Activated CD8-positive, alpha-beta memory T cell treated with anti-CD3 and anti-CD28 coated beads for 4 hours (primary cell): ENCODE results near the gene GNG13.
"Not testable (repeated sequence)": the region's sequence is repeated elsewhere in the genome, so short reads cannot be mapped to it uniquely, and the experiment has no call there.

Source experiments
- DNase-seq, 2 donors: peaks; one replicate each; pipeline ENCODE4 v3.0.0-alpha.2; 2020; ENCODE audit warnings: low read depth in 2 of 2

GNG13 gene

GRCh38 chr16:761625-762513 is 38.7 kb downstream of the GNG13 start:
- no peak for DNase-seq

- no peak for DNase-seq
These were observed 39.8 kb downstream of the GNG13 start, which contains the start of gene MSLN for GRCh38 chr16:760545-761343. Gene MSLN (plus strand): TSS chr16:760734. CDS start chr16:762681, 1,947 bp downstream.

DNA sequence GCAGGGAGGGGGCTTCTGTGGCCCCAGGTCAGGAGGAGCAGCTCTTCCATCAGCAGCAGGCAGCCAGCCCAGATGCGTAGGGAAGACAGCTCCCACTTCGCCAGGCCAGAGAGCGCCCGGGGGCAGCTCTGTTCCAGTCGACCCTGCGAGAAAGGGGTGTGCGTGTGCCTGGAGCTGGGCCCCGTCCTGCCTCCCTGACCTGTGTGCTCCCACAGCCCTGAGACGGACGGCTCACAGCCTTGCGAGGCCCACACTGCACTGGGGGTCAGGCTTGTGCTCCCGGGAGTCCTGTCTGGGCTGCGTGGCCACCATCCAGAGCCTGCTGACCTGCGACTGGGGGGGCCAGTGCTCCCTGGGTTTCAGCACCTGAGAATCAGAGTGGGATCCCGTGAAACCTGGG is 40.5 kb downstream of the GNG13 start:
- no peak for DNase-seq

DNA sequence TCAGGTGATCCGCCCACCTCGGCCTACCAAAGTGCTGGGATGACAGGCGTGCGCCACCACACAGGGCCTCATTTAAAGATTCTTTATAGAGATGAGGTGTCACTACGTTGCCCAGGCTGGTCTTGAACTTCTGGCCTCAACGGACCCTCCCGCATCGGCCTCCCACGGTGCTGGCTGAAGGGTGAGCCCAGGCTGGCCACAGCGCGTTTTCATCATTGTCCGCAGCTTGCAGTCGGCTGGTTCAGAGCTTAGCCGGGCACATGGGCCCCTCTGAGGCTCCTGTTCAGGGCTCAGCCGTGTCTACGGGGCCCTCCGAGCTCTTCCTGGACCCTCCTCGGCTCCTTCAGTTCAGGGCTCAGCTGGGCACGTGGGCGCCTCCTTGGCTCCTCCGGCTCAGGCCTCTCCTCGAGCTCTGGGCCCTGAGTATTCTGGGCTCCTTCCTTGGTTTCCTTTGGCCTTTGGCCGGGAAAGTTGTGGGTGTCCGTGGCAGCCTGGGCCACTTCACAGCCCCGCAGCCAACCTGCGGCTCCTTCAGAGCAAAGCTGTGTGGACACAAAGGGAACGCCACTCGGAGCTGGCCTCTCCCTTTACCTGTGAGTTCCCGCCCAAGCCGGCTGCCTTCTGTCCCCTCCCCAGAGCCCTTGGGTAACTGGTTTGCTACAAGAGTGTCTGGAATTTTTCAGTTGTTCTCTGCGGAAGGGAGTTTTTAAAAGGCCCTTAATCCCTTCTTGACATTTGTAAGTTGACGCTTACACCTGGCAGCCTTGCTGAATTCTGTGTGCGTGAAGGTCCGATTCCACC is 41.2 kb downstream of the GNG13 start:
- DNase-seq, result no peak

GRCh38 chr16:756428-756827 is 44.1 kb downstream of the GNG13 start:
- no peak for DNase-seq

GRCh38 chr16:754656-755055 is 45.9 kb downstream of the GNG13 start:
- no peak for DNase-seq

DNA sequence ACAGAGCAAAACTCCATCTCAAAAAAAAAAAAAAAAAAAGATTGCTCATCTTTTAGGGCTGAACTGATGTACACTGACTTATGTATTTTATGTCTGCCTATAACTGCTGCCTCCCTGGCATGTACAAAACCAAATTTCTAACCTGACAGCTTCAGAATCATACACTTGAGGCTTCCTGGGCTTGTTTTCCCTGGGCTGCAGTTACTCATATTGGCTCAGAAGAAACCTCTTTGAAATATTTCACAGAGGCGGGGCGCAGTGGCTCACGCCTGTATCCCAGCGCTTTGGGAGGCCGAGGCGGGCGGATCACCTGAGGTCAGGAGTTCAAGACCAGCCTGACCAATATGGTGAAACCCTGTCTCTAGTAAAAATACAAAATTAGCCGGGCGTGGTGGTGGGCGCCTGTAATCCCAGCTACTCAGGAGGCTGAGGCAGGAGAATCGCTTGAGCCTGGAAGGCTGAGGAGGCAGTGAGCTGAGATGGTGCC is 46.4 kb downstream of the GNG13 start:
- not testable (repeated sequence) for DNase-seq

GRCh38 chr16:752007-752312 is 48.6 kb downstream of the GNG13 start:
- no peak for DNase-seq

GRCh38 chr16:751152-752006 is 49.2 kb downstream of the GNG13 start:
- DNase-seq, result no peak

DNA sequence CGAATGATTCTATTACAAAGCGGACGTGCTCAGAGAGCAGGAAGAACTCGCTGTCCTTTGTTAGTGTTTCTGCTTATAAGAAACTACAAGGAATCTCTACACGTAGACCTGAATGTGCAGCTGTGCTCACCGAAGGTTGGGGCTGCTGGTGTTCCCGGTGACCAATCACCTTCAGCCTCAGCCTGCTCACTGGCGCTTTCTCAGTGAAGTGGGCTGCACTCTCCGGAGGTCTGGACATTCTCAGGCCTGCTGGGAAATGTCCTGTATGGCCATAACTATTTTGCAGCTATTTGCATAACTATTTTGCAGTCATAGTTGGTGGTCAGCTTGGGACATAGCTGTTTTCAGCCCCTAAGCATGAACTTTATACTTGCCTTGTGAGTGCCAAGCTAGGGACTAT is 50.0 kb downstream of the GNG13 start:
- no peak for DNase-seq

DNA sequence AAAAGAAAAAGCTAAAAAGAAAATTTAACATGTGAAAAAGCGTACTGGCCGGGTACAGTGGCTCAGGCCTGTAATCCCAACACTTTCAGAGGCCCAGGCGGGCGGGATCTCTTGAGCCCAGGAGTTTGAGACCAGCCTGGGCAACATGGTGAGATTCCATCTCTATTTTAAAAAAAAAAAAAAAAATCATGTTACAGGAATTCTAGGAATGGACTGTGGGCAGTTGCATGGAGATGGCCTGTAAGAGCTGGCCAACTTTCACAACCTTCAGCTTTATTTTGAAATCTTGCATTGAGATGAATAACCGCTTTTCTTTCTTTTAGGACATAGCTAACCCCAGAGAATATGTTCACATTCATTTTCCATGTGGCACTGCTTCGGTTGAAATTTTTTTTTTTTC is 51.5 kb downstream of the GNG13 start:
- no peak for DNase-seq
